ENCODE results near the gene IL12RB1. TPM values are rescaled to one million over a fixed set of nuclear protein-coding genes. Genes with fewer than 3 reads are reported as not detected.
A peak's percentile ranks its signal among the peaks of the same experiment; 100 is the strongest.
"Not testable (repeated sequence)": the region's sequence is repeated elsewhere in the genome, so short reads cannot be mapped to it uniquely, and the experiment has no call there.

Gene IL12RB1
- total and polyA plus RNA-seq, 2 of the 13 experiments (the other 11 are each of a cell fraction or from before 2014, with no cell fraction given) = 0.03 to 0.04 TPM

DNA sequence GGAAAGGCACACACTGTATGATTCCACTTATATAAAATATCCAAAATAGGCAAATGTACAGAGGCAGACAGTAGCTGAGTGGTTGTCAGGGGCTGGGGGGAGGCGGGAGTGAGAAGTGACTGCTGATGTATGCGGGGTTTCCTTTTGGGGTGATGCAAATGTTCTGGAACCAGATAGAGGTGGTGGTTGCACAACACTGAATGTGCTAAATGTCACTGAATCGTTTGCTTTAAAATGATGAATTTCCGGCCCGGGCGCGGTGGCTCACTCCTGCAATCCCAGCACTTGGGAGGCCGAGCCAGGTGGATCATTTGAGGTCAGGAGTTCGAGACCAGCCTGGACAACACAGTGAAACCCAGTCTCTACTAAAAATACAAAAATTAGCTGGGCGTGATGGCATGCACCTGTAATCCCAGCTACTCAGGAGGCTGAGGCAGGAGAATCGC, 2.4 kb upstream of the IL12RB1 start:
- H3K36me3 ChIP-seq (replicated peaks in 1 of 2; ENCODE audit: control insufficient read depth in 1 of 2, insufficient read depth in 2 of 2, low read length in 2 of 2); H3K27ac ChIP-seq (ENCODE audit: extremely low read length, insufficient read depth, low read length); ATAC-seq; H4K20me1 ChIP-seq (ENCODE audit: insufficient read depth, low read length); intact Hi-C loops (cut with micrococcal nuclease; ENCODE audit: unreplicated experiment); H3K79me2 ChIP-seq (ENCODE audit: insufficient read depth, low read length); DNase-seq (ENCODE audit: low spot score); H3K4me2 ChIP-seq (ENCODE audit: low read depth, low read length); in situ Hi-C loops (cut with HindIII; ENCODE audit: extremely low pct_ligation_motif_present, low pct_unique_long_range_greater_than_20kb); CTCF ChIA-PET (ENCODE audit: low intra/inter-chr PET ratio, low total read pairs); BruUV-seq (replicated peaks); H2AFZ ChIP-seq (ENCODE audit: low read length); FAIRE-seq; H3K4me3 ChIP-seq (replicated peaks in 1 of 3; ENCODE audit: insufficient read depth in 1 of 3, low read depth in 2 of 3, low read length in 3 of 3); H3K9me3 ChIP-seq (ENCODE audit: low read length); H3K9ac ChIP-seq (ENCODE audit: insufficient read depth, low read depth, low read length); H3K27me3 ChIP-seq (ENCODE audit: control insufficient read depth in 1 of 2, insufficient read depth in 2 of 2, low read length in 2 of 2): not testable (repeated sequence)
- 8% methylated on average over 9 of the region's 11 CpGs for WGBS (ENCODE audit: low lambda C conversion rate)
- peak; percentile 66; the same call in 1 of the 2 replicates for TF ChIP-seq CEBPG (CRISPR knock-in tag; IDR thresholded peaks at IDR 0.05)
- TF ChIP-seq ZBTB21 (CRISPR knock-in tag; IDR thresholded peaks at IDR 0.05) = 0 out of 2 replicates have a peak, but pooled peaks have one; percentile 55
- TF ChIP-seq CEBPB (IDR thresholded peaks at IDR 0.05; ENCODE audit: borderline replicate concordance, low read depth, low read length) = peak; percentile 74
- TF ChIP-seq GABPB1 (CRISPR knock-in tag; IDR thresholded peaks at IDR 0.05) = peak; percentile 36; the same call in 1 of the 2 replicates
- TF ChIP-seq THAP11 (CRISPR knock-in tag; IDR thresholded peaks at IDR 0.05) = 0 out of 2 replicates have a peak, but pooled peaks have one; percentile 10
- peaks cover 54% of the 10 kb centered on the region for H3K4me1 ChIP-seq (ENCODE audit: insufficient read depth, low read length)
- POLR2A ChIA-PET = interaction anchor here (2.9 kb wide), 1 partner anchor 20 kb away, joined by 15 read pairs; no protein-coding TSS in a partner anchor

GRCh38 chr19:18085702-18086457, 854 bp downstream of the IL12RB1 start:
- no peak for ATAC-seq
- intact Hi-C loops (cut with micrococcal nuclease; ENCODE audit: unreplicated experiment) = no loop called here
- H3K9me3 ChIP-seq (ENCODE audit: low read length) = no peaks in the 10 kb centered on the region
- no peak overlapping the region for H3K27ac ChIP-seq (ENCODE audit: extremely low read length, insufficient read depth, low read length)
- H3K36me3 ChIP-seq (replicated peaks in 1 of 2; ENCODE audit: control insufficient read depth in 1 of 2, insufficient read depth in 2 of 2, low read length in 2 of 2) = no peaks in the 10 kb centered on the region
- CTCF ChIA-PET (ENCODE audit: low intra/inter-chr PET ratio, low total read pairs) = no interaction called here
- H2AFZ ChIP-seq (ENCODE audit: low read length) = no peak overlapping the region
- peaks cover under 1% of the 10 kb centered on the region in 2 experiments; a peak in 2 of 5 replicates for H3K27me3 ChIP-seq (ENCODE audit: control insufficient read depth in 1 of 2, insufficient read depth in 2 of 2, low read length in 2 of 2)
- no peak for FAIRE-seq
- H3K4me3 ChIP-seq (replicated peaks in 1 of 3; ENCODE audit: insufficient read depth in 1 of 3, low read depth in 2 of 3, low read length in 3 of 3) = no peak overlapping the region
- no TSS peak for BruUV-seq (replicated peaks)
- POLR2A ChIA-PET = no interaction called here
- H3K9ac ChIP-seq (ENCODE audit: insufficient read depth, low read depth, low read length) = no peak overlapping the region
- no peaks in the 10 kb centered on the region for H4K20me1 ChIP-seq (ENCODE audit: insufficient read depth, low read length)
- H3K79me2 ChIP-seq (ENCODE audit: insufficient read depth, low read length) = no peaks in the 10 kb centered on the region
- no peak for DNase-seq (ENCODE audit: low spot score)
- peaks cover 37% of the 10 kb centered on the region for H3K4me1 ChIP-seq (ENCODE audit: insufficient read depth, low read length)
- in situ Hi-C loops (cut with HindIII; ENCODE audit: extremely low pct_ligation_motif_present, low pct_unique_long_range_greater_than_20kb) = no loop called here
- H3K4me2 ChIP-seq (ENCODE audit: low read depth, low read length) = no peak overlapping the region
- WGBS (ENCODE audit: low lambda C conversion rate) = 59% methylated on average over 8 of the region's 8 CpGs
- no peak for TF ChIP-seq SALL1 (CRISPR knock-in tag; IDR thresholded peaks at IDR 0.05)
- TF ChIP-seq KMT2B (CRISPR knock-in tag; IDR thresholded peaks at IDR 0.05) = no peak
- no peak for TF ChIP-seq SMYD3 (CRISPR knock-in tag; IDR thresholded peaks at IDR 0.05)
- no peak for TF ChIP-seq SMAD9 (CRISPR knock-in tag; IDR thresholded peaks at IDR 0.05)
- TF ChIP-seq ZSCAN9 (CRISPR knock-in tag; IDR thresholded peaks at IDR 0.05; ENCODE audit: borderline replicate concordance) = no peak
- no peak for TF ChIP-seq LCORL (IDR thresholded peaks at IDR 0.05)
- TF ChIP-seq LCORL (CRISPR knock-in tag; IDR thresholded peaks at IDR 0.05) = no peak
- no peak for TF ChIP-seq ZNF225 (CRISPR knock-in tag; IDR thresholded peaks at IDR 0.05)
- TF ChIP-seq PAX8 (CRISPR knock-in tag; IDR thresholded peaks at IDR 0.05; ENCODE audit: borderline replicate concordance) = no peak
- TF ChIP-seq TEAD3 (CRISPR knock-in tag; optimal IDR thresholded peaks at IDR 0.05; ENCODE audit: borderline replicate concordance) = no peak
- no peak for TF ChIP-seq SKIL (CRISPR knock-in tag; IDR thresholded peaks at IDR 0.05; ENCODE audit: borderline replicate concordance)
- TF ChIP-seq ZNF558 (CRISPR knock-in tag; IDR thresholded peaks at IDR 0.05; ENCODE audit: borderline replicate concordance) = no peak
